Choroid plexus epithelial cell (primary cell): ENCODE measurements around the gene CER1.

Experiments used
- DNase-seq: peaks from one replicate; pipeline ENCODE4 v3.0.0-alpha.2; 2010; ENCODE audit warnings: low read depth
- H3K4me3 ChIP-seq: 2 replicates; pipeline ENCODE4 v1.5.1; 2011; ENCODE audit warnings: low read depth, mild to moderate bottlenecking, control low read depth, low read length, moderate library complexity
- CTCF ChIP-seq: conservative IDR thresholded peaks from 2 replicates; pipeline ENCODE4 v1.5.1; 2011; ENCODE audit warnings: low read depth, mild to moderate bottlenecking, control low read depth, inconsistent platforms, low read length, moderate library complexity

CER1 gene

GRCh38 chr9:14704281-14704680, 18.3 kb downstream of the CER1 start:
- TF ChIP-seq CTCF, result no peak
- no peak overlapping the region for H3K4me3 ChIP-seq
- no peak for DNase-seq

- H3K4me3 ChIP-seq, result no peak overlapping the region
- no peak for DNase-seq
- no peak for TF ChIP-seq CTCF
Observed at GRCh38 chr9:14702200-14702720, 20.3 kb downstream of the CER1 start.

GRCh38 chr9:14693251-14693861, 29.2 kb downstream of the CER1 start, which contains the start of gene ZDHHC21:
ZDHHC21 (minus strand) TSS chr9:14693432; CDS start chr9:14674340, 19,092 bp downstream.
- peak; percentile 48 for DNase-seq
- peak within 1 kb of the TSS; percentile 83 for H3K4me3 ChIP-seq
- TF ChIP-seq CTCF, result no peak

- H3K4me3 ChIP-seq, result peak overlapping the region; percentile 83
- no peak for TF ChIP-seq CTCF
- DNase-seq, result peak; percentile 12
Observed at GRCh38 chr9:14692470-14693250, 29.9 kb downstream of the CER1 start.

GRCh38 chr9:14690948-14691730, 31.4 kb downstream of the CER1 start:
- TF ChIP-seq CTCF, result no peak
- H3K4me3 ChIP-seq, result no peak overlapping the region
- no peak for DNase-seq

GRCh38 chr9:14687042-14687719, 35.4 kb downstream of the CER1 start:
- H3K4me3 ChIP-seq, result no peak overlapping the region
- DNase-seq, result peak; percentile 86
- TF ChIP-seq CTCF, result no peak
